Nephron (organoid): Measurements from ENCODE around the gene TNS3.

Experiments
- H3K27ac Mint-ChIP-seq, 3 experiments: 2 replicates each; pipeline ENCODE4 v1.8.0; 2020; ENCODE audit warnings: mixed read lengths in 3 of 3, mild to moderate bottlenecking in 2 of 3, moderate library complexity in 1 of 3
- H3K27me3 Mint-ChIP-seq: 2 replicates; pipeline ENCODE4 v1.8.0; 2021; ENCODE audit warnings: low read depth, mild to moderate bottlenecking, moderate library complexity, mixed read lengths
- H3K36me3 Mint-ChIP-seq: 2 replicates; pipeline ENCODE4 v1.8.0; 2020; ENCODE audit warnings: low read depth, mixed read lengths
- H3K4me1 Mint-ChIP-seq: 2 replicates; pipeline ENCODE4 v1.8.0; 2020; ENCODE audit warnings: mixed read lengths
- H3K4me3 Mint-ChIP-seq, 3 experiments: 2 replicates each; pipeline ENCODE4 v1.8.0; 2020; ENCODE audit warnings: mild to moderate bottlenecking in 3 of 3, mixed read lengths in 3 of 3, moderate library complexity in 2 of 3
- H3K9me3 Mint-ChIP-seq: 2 replicates; pipeline ENCODE4 v1.8.0; 2020; ENCODE audit warnings: mixed read lengths
- TF ChIP-seq, protein P1 (sequence below), 3 experiments: fragments of 200-600 bp; sonication (generic); IDR thresholded peaks; one replicate each; pipeline ENCODE4 v1.5.0; 2021; ENCODE audit warnings: antibody characterized with exemption in 3 of 3; ENCODE audit not compliant: unreplicated experiment in 3 of 3

TNS3 gene

DNA sequence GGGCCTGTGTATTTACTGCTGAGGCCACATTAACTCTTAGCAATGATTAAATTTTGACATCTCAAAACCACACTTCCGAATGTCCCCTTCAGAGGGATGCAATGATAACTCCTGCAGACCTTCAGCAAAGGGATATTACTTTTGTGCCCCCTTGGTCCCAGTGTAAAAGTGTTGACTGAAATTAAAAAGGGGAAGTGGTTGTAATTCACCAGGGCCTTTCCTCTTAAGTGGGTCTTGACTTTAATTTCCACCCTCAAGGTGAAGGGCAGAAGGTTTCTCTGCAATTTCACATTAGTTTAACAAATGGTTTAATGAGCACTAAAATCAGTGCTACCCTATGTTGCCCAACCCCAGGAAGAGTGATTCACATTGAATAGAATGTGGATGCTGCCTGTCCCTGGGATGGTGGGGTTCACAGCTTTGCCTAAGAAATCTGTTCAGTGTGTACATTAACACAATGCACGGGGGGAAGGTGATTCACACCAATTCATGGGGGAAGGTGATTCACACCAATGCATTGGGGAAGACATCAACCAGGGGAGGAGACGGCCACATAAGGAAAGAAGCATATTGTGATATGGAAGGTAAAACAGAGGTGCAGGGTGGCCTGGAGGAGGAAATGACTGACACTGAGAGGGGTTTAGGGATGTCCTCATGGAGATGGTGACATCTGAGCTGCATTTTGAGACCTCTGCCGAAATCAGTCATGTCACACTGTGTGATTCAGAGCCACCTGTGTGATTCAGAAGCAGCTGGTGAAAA lies 19.4 kb upstream of the TNS3 start:
- no peak overlapping the region for H3K4me3 Mint-ChIP-seq
- peaks cover 4% of the 10 kb centered on the region for H3K27me3 Mint-ChIP-seq
- H3K9me3 Mint-ChIP-seq: peaks cover 15% of the 10 kb centered on the region
- peaks cover 9% of the 10 kb centered on the region for H3K36me3 Mint-ChIP-seq
- TF ChIP-seq, protein P1, sequence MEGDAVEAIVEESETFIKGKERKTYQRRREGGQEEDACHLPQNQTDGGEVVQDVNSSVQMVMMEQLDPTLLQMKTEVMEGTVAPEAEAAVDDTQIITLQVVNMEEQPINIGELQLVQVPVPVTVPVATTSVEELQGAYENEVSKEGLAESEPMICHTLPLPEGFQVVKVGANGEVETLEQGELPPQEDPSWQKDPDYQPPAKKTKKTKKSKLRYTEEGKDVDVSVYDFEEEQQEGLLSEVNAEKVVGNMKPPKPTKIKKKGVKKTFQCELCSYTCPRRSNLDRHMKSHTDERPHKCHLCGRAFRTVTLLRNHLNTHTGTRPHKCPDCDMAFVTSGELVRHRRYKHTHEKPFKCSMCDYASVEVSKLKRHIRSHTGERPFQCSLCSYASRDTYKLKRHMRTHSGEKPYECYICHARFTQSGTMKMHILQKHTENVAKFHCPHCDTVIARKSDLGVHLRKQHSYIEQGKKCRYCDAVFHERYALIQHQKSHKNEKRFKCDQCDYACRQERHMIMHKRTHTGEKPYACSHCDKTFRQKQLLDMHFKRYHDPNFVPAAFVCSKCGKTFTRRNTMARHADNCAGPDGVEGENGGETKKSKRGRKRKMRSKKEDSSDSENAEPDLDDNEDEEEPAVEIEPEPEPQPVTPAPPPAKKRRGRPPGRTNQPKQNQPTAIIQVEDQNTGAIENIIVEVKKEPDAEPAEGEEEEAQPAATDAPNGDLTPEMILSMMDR (IDR thresholded peaks at IDR 0.05; ENCODE audit: unreplicated experiment in 3 of 3): no peak
- peaks cover 45% of the 10 kb centered on the region for H3K4me1 Mint-ChIP-seq
- H3K27ac Mint-ChIP-seq: peak overlapping the region; percentile 59 to 93 (median 89)

GRCh38 chr7:47600199-47601118 lies 18.5 kb upstream of the TNS3 start:
- no peak overlapping the region for H3K4me3 Mint-ChIP-seq
- TF ChIP-seq, protein P1 (IDR thresholded peaks at IDR 0.05; ENCODE audit: unreplicated experiment in 3 of 3): no peak
- H3K9me3 Mint-ChIP-seq: peaks cover 17% of the 10 kb centered on the region
- peaks cover 11% of the 10 kb centered on the region for H3K36me3 Mint-ChIP-seq
- peak overlapping the region; percentile 61 to 93 (median 89) for H3K27ac Mint-ChIP-seq
- H3K27me3 Mint-ChIP-seq: peaks cover 4% of the 10 kb centered on the region
- peaks cover 40% of the 10 kb centered on the region for H3K4me1 Mint-ChIP-seq

- peaks cover 30% of the 10 kb centered on the region for H3K4me1 Mint-ChIP-seq
- no peak overlapping the region for H3K4me3 Mint-ChIP-seq
- H3K9me3 Mint-ChIP-seq: peaks cover 15% of the 10 kb centered on the region
- TF ChIP-seq, protein P1 (IDR thresholded peaks at IDR 0.05; ENCODE audit: unreplicated experiment in 3 of 3): no peak
- H3K27me3 Mint-ChIP-seq: peaks cover 1% of the 10 kb centered on the region
- peaks cover 12% of the 10 kb centered on the region for H3K36me3 Mint-ChIP-seq
- peak overlapping the region in 2 of 3 experiments; percentile 43 to 58 for H3K27ac Mint-ChIP-seq
These were observed 15.5 kb upstream of the TNS3 start for GRCh38 chr7:47597379-47597778.

DNA sequence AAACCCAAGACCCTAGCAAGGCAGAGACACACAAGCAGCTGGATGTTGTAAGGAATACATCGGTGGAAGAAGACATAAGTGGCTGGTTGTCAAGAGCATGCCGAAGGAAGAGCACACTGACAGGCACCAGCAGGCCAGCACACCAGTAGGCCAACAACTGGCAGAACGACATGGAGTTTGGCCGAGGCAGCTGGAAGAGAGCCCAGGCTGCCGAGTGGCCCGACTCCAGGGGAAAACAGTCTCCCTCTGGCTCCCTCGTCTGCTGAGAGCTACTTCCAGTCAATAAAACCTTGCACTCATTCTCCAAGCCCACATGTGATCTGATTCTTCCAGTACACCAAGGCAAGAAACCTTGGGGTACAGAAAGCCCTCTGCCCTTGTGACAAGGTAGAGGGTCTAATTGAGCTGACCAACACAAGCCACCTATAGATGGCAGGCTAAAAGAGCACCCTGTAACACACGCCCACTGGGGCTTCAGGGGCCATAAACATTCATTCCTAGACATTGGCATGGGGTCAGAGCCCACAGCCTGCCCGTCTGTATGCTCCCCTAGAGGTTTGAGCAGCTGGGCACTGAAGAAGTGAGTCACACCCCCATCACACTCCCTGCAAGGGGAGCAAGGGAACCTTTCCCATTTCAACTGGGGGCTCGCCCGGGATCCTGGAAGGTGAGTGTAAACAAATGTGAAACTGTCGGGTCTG lies 14.7 kb upstream of the TNS3 start:
- Mint-ChIP-seq H3K36me3 (peaks cover 12% of the 10 kb centered on the region), H3K9me3 (peaks cover 15% of the 10 kb centered on the region), H3K4me1 (peaks cover 32% of the 10 kb centered on the region), H3K27ac (peak overlapping the region in 2 of 3 experiments; percentile 31 to 43), H3K27me3 (no peaks in the 10 kb centered on the region), H3K4me3 (no peak overlapping the region)
- TF ChIP-seq, protein P1 (IDR thresholded peaks at IDR 0.05; ENCODE audit: unreplicated experiment in 3 of 3): no peak

DNA sequence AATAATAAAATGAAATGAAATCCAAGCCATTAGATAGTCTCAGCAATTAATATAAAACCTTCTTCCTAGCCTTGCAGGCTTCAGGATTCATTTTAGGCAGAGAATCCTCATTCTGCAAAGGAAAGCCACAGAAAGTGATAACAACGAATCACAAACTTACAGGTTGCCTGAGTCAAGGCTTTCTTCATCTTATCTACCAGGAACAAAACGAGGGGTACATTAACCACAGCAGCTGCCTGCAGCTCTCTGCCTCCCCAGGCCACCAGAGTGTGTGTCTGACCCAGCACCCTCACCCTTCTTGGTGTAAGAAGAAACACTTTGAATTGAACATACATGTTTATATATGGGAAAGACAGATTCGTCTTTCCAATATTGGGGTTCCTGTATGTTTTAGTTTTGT lies 12.5 kb upstream of the TNS3 start:
- Mint-ChIP-seq H3K4me3 (no peak overlapping the region), H3K4me1 (peaks cover 22% of the 10 kb centered on the region)

More for the DNA sequence above, 12.5 kb upstream of the TNS3 start:
- no peak overlapping the region for H3K27ac Mint-ChIP-seq
- H3K27me3 Mint-ChIP-seq: no peaks in the 10 kb centered on the region
- H3K9me3 Mint-ChIP-seq: peaks cover 12% of the 10 kb centered on the region
- TF ChIP-seq, protein P1 (IDR thresholded peaks at IDR 0.05; ENCODE audit: unreplicated experiment in 3 of 3): no peak
- H3K36me3 Mint-ChIP-seq: peaks cover 12% of the 10 kb centered on the region
